NCI-H2196 treated with DMSO at 0.1 percent for 48 hours (cell line): ENCODE results near the gene CCNH.

Experiments used
- DNase-seq: peaks from one replicate; lab custom pipeline; 2025; ENCODE audit not compliant: unreplicated experiment; lab: John Stamatoyannopoulos, UW

The CCNH gene

DNA sequence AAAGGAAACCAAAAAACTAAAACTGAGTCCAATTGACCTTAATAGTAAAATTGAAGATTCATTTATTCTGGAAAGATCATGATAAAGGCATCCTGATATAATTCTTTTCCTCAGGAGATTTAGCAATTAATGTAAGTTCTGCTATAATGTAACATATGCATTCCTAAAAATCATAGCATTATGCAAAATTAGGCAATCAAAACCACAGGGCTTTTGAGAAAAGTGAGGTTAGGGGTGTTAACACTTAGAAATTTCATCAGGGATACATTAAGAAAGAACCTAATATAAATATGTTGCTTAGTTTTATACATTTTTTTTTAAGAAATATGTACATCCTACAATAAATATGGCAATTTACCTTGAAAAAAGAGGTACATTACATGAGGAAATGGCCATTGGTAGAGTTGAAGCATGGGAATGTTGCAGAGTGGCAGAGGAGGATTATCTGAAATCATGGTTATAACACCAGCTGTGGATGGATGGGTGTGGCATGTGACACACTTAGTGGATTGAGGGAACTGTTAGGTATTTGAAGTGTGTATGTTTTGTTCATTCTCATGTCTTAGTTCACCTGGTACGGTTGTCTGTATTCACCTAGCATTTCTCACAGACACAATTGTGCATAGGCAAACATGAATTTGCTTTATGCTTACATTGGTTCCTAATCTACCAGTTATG lies 51.1 kb downstream of the CCNH start:
- DNase-seq, result no peak

DNA sequence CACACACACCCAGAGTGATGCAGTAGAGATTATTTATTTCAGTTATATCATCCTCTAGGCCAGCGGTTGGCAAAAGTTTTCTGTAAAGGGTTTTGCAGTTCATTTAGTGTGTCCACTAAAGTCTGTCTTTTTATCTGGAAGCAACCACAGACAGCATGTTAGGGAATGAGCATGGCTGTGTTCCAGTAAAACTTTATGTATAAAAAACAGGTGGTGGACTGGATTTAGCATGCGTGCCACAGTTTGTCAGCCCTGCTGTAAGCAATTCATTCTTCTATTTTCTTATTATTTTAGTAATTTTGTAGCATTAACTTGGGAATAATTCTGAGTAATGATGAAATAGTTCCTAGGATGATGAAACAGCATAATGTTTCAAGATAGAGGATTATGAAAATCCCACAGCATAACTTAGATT lies 51.7 kb downstream of the CCNH start:
- no peak for DNase-seq

DNA sequence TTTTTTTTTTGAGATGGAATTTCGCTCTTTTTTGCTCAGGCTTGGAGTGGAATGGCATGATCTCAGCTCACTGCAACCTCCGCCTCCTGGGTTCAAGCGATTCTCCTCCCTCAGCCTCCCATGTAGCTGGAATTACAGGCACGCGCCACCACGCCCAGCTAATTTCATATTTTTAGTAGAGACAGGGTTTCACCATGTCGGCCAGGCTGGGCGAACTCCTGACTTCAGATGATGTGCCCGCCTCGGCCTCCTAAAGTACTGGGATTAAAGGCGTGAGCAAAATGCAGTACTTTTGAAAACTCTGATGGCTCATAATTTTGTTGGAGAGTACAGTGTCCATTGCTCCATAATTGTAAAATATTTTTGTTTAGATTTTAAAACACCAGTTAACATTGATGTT lies 52.6 kb downstream of the CCNH start:
- no peak for DNase-seq

DNA sequence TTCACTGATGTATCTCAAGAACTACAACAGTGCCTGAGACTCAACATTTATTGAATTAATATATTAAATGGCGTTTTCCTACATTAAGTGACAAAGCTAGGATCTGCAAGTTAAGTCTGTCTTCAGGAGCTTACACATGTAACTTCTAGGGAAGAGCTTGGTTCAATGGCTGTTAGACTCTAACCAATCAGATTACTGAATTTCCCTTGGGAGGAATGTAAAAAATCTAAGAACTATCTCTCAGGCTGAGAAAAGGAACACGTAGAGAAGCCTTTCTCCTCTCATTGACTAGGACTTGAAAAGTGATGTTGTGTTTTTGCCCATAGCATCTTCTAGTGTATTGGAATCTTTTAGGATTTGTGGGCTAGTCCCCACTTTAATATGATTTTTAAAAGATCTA lies 53.6 kb downstream of the CCNH start:
- no peak for DNase-seq

DNA sequence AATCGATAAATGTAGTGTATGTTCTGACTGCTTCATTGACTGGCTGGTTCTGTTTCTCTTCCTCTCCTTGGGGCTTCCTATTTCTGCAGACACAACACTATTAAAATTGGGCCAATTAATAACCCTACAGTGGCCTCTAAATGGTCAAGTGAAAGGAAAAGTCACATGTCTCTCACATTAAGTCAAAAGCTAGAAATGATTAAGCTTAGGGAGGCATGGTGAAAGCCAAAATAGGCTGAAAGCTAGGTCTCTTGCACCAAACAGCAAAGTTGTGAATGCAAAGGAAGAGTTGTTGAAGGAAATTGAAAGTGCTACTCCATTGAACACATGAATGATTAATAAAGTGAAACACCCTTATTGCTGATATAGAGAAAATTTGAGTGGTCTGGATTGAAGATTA lies 58.2 kb downstream of the CCNH start:
- no peak for DNase-seq

DNA sequence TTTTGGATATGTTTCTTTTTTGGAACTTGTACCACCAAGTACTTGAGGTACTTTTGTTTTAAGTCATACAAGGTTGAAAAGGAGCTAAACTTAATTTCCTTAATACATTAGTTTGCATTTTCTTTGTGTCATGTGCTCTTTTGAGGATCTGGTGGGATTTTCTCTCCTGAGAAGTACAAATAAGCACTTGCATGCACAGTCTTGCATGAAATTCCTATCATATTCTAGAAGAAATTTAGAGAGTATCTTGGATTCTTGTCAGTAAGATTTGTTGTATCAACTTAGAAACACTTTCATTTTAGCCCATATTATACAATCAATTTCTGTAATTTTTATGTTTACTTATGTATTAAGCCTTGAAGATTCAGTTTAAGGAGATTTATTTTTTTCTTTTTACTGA lies 64.9 kb downstream of the CCNH start:
- no peak for DNase-seq

DNA sequence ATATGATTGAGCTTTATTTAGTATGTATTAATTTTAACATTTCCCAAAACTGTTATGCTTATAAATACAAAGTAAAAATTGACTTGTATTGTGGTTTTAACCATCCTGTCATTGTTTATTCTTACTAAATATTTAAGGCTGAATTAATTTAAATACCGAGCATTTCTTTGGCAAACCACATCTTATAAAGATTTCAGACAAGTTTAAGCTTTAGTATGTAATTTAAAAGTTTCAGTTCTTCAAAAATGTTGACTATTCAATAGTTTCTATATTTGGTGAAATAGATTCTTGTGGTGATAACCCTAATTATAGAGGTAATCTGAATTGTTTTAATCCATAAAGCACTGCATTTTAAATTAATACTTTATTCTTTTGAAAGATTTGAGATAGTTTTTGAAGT lies 65.5 kb downstream of the CCNH start:
- DNase-seq, result no peak
